NCI-H2081 (cell line): ENCODE results near the gene TAAR1.
"Not testable (repeated sequence)": the region's sequence is repeated elsewhere in the genome, so short reads cannot be mapped to it uniquely, and the experiment has no call there.

Source experiments
- DNase-seq, 2 experiments: peaks; one replicate each; lab custom pipeline; 2025; lab: John Stamatoyannopoulos, UW

Gene TAAR1

DNA sequence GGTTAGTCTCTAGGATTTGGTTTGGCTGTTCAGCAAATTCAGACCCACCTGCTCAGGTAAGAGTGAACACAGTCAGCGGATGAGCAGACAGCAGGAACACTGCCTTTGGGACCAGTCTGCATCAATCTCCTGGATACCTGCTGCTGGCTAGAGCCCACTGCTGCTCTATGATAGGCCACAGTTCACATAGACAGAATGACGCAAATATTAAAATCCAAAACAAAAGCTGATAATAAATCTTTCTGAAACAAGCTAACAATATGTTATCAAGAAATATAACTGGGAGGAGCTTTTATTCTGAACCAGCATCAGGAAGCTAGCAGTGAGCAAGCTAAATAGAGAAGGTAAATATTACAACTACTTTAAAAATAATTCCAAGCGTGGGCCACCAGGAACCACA, at the start of gene TAAR1:
TAAR1 (minus strand) TSS at position 101 of the 400 bp plus-strand sequence. CDS start 13,179 bp downstream, outside the sequence.
- peak; percentile 56 to 92 for DNase-seq

DNA sequence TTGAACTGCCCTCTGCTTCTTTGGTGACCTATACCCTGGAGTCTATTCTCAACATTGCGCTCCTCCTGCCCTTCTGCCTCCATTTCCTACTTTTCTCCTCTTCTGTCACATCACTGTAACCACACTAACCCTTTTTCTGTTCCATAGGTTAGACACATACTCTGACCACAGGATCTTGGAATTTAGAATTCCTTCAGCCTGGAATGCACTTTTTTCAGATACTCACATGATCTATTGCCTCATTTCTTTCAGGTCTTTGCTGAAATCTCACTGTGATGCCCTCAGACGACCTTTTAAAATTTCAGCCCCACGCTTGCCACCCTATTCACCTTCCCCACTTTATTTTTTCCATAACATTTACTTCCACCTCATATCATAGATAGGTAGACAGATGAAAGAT, 49.8 kb upstream of the TAAR1 start:
- DNase-seq: no peak

DNA sequence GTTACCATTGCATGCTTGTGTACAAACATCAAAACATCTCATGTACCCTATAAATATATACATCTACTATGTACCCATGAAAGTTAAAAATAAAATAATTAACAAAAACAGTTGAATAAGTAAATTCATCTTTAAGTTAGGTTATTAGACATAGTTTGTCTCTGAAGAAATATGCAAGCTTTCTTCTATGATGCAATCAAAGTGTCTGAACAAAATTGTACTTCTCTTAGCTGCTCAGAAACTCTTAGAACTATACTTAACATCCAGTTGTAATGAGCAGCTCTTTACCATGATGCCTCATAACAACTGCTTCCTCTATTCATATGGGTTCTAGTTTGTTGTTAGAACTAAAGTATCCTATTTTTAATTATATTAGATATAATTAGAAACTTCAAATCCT, 49.0 kb upstream of the TAAR1 start:
- no peak for DNase-seq

GRCh38 chr6:132706756-132707155, 47.8 kb upstream of the TAAR1 start:
- DNase-seq: not testable (repeated sequence)

GRCh38 chr6:132703936-132704335, 45.0 kb upstream of the TAAR1 start:
- no peak for DNase-seq

DNA sequence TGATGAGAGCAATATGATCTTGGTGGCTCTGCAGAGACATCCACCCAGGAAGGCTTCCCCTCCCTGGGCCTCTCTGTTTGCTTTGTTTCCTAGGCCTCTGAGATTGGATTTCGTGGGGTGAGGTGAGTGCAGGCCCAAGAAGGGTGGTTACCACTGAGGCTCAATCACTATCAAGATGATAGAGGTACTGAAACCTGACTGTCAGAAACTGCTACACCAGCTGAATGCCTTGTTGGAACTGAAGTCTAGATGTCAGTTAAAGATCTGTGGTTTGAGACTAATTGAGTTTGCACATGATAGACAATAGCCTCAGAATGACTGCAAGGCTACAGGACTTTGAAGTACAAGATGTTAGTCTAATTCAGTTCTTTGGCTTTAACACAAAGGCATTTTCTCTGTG, 39.6 kb upstream of the TAAR1 start:
- DNase-seq: no peak

DNA sequence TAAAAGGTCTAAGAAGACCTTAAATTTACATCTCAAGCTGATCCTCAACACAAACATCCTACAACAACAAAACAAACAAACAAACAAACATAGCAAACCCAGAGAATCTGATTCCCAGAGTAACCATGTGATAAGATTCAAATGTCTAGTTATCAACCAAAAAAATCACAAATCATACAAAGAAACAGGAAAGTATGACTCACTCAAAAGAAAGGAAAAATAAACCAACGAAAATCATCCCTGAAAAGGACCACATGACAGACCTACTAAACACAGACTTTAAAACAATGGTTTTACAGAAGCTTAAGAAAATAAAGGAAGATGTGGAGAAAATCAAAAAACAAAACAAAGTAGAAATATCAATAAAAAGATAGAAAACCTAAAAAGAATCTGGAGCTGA, 36.8 kb upstream of the TAAR1 start:
- no peak for DNase-seq

DNA sequence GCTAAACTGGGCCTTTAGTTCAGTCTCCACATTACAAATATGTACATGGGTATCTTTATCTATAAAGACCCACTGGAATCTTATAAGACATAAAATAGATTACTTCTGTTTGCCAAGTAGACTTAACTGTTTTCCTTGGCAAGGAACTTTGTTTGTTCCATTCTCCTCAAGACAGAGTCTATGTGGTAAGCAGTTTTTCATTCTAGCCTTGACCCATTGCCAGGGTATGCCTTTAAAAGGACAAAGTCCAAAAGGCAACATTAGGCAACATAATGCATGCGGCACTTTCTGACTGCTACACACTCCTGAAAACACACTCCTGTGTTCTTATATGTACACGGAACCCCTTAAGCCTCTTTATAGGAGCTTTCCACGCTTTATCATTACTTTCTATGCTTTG, 34.5 kb upstream of the TAAR1 start:
- DNase-seq: no peak

- no peak for DNase-seq
These were observed 31.7 kb upstream of the TAAR1 start for GRCh38 chr6:132690678-132691077.

DNA sequence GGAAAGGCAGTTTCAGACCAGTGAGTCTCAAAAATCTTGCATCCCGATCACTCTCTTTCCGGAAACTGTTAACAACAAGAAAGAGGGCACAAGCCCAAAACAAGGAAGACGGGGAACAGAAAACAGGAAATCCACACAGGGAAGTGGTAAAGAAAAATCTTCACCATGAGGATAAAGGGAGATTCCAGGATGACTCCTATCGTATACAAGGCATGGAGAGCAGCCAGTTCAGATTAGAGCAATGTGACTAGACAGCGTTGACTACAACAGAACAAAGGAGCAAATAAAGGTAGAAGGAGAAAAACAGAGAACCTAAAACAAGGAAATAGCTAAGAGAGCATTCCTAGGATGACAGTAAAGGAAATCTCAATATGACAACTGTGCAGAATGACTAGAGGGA, 28.3 kb upstream of the TAAR1 start:
- DNase-seq: no peak

DNA sequence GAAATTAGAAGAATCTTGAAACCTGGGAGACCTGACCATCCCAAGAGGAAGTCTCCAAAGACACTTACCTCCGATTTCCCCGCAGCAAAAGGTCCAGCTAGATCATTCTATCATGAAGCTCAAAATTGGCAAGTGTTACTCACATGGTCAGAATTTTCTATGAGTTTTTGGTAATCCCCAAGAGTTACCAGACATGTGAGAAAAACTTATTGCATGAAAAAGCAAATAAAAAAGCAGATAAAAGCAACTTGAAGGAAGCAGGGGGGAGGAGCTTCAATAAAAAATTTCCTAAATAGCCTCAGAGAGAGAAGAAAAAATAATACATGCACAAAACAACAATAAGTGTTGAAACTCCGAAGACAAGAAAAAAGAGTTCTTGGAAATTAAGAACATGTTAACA, 27.5 kb upstream of the TAAR1 start:
- no peak for DNase-seq

DNA sequence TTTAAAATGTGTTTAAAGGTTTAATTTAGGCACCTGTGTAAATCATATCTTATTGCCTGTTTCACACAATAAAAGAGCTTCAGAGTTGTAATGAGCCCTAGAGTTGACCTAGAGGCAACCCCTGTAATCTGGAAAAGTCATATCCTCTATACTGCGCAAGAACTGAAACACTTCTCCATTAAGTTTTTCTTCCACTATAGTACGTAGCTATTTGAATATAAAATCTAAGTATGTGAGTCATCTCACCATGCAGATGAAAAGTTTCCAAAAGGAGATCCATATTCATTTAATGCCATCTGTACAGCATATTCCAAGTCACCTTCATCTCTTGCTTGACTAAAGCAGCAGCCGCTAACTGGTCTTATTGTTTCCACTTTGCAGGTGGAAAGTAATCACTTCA, 26.0 kb upstream of the TAAR1 start:
- DNase-seq: no peak

- no peak for DNase-seq
These were observed 25.3 kb upstream of the TAAR1 start for GRCh38 chr6:132684272-132684671.

DNA sequence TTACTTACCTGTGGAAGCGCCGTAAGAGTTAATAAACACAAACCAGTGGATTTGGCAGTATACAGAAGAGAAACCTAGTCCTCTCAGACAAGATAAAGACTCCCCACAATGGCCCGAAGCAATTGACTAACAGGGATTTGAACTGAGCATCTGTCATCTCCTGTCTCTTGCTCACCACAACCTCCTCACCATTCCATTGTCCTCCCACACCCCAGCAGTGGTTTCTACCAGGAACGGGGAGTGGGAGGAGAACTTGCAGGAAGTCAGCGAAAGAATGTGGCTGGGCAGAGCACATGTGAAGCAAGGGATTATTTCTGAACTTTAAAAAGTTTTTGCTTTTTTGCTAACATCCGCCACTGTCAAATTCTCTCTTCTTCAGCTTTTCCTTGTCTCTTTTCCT, 24.6 kb upstream of the TAAR1 start:
- DNase-seq: no peak

GRCh38 chr6:132679094-132679493, 20.1 kb upstream of the TAAR1 start:
- DNase-seq: not testable (repeated sequence)

DNA sequence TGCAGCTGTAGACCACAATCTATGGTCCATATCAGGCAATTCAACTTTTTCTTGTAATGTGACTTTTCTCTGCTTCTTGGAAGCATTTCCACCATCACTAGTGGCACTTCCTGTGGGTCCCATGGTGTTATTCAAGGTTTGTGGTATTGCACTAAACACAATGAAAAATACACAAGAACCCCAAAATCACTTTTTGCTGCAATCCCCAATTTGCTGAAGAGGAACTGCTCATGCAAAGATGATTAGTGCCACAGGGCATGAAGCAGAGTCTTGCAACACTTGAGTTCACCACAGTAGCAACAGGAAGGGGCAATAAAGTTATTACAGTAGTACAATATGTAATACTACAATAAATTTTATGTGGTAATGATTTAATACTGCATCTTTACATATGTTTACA, 16.8 kb upstream of the TAAR1 start:
- no peak for DNase-seq

- no peak for DNase-seq
These were observed 16.0 kb upstream of the TAAR1 start for GRCh38 chr6:132675002-132675401.

DNA sequence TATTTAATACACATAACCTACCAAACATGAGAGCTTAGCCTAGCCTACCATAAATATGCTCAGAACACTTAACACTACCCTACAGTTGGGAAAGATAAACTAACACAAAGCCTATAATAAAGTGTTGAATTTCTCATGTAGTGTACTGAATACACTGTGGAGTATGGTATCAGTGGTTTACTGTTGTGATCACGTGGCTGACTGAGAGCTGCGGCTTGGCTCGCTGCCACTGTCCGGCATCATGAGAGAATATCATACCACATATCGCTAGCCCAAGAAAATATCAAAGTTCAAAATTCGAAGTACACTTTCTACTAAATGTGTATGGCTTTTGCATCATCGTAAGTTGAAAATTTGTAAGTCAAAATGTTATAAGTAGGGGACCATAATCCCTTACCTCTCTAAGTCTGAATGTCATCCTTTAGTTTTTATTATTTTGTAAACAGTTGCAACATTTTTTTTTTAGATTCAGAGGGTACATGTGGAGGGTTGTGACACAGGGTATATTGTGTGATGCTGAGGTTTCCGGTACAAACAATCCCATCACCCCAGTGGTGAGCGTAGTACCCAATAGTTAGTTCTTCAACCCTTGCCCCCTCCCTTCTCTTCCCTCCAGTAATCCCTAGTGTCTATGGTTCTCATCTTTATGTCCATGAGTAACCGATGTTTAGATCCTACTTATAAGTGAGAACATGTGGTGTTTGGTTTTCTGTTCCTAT, 14.6 kb upstream of the TAAR1 start:
- DNase-seq: no peak

- no peak for DNase-seq
These were observed 12.3 kb upstream of the TAAR1 start for GRCh38 chr6:132671295-132671694.

- peak; percentile 31 to 40 for DNase-seq
These were observed 10.8 kb upstream of the TAAR1 start for GRCh38 chr6:132669690-132670291.

- DNase-seq: no peak
These were observed 7.1 kb upstream of the TAAR1 start for GRCh38 chr6:132666118-132666517.

- no peak for DNase-seq
These were observed 5.5 kb upstream of the TAAR1 start for GRCh38 chr6:132664309-132665034.

- no peak for DNase-seq
These were observed 4.7 kb upstream of the TAAR1 start for GRCh38 chr6:132663661-132664060.
